Thyroid gland (tissue), 4 donors: ENCODE measurements around the gene HOXC4.

Experiments
- CTCF ChIP-seq, 6 experiments: fragments of 200-600 bp in 3 of 6; fragments of 450-650 bp in 3 of 6; sonication (generic) in 3 of 6; IDR thresholded peaks; one replicate each; pipeline ENCODE4 v1.5.1; 2016 to 2019; ENCODE audit warnings: antibody characterized with exemption in 6 of 6, mild to moderate bottlenecking in 2 of 6, inconsistent platforms in 1 of 6, moderate library complexity in 1 of 6
- POLR2A ChIP-seq, 2 donors: fragments of 450-650 bp; IDR thresholded peaks; one replicate each; pipeline ENCODE4 v1.6.1; 2017; ENCODE audit warnings: antibody characterized with exemption in 2 of 2, mild to moderate bottlenecking in 2 of 2, moderate library complexity in 1 of 2

- TF ChIP-seq CTCF (IDR thresholded peaks at IDR 0.05), result no peak
- TF ChIP-seq POLR2A (IDR thresholded peaks at IDR 0.05), result no peak
These were observed 45.4 kb upstream of the HOXC4 start for GRCh38 chr12:54008260-54008552.
